HepG2 (cell line): ENCODE measurements around the gene ATG16L1. TPM values are rescaled to one million over a fixed set of nuclear protein-coding genes. Genes with fewer than 3 reads are reported as not detected.

Source experiments
- ATF7-NPFF ChIP-seq: sonication (generic); formaldehyde crosslinking; IDR thresholded peaks from 2 replicates; pipeline ENCODE4 v1.8.1; 2023; ENCODE audit warnings: mild to moderate bottlenecking, low read depth, missing genetic modification reagents, moderate library complexity
- BHLHE40 ChIP-seq: IDR thresholded peaks from 2 replicates; pipeline ENCODE4 v1.6.1; 2011; ENCODE audit warnings: low read length, improper control_type of control experiment
- DR1 ChIP-seq: sonication (generic); formaldehyde crosslinking; IDR thresholded peaks from 2 replicates; pipeline ENCODE4 v1.8.0; 2021; ENCODE audit warnings: mild to moderate bottlenecking, missing genetic modification reagents, inconsistent platforms
- GABPB1 ChIP-seq: IDR thresholded peaks from 2 replicates; pipeline ENCODE4 v1.6.1; 2016; ENCODE audit warnings: mild to moderate bottlenecking, missing genetic modification reagents, moderate library complexity, missing compliant biosample characterization
- HIVEP1 ChIP-seq: sonication (generic); formaldehyde crosslinking; IDR thresholded peaks from 2 replicates; pipeline ENCODE4 v1.4.0; 2020; ENCODE audit warnings: mild to moderate bottlenecking, missing genetic modification reagents
- KLF15 ChIP-seq: sonication (generic); formaldehyde crosslinking; IDR thresholded peaks from 2 replicates; pipeline ENCODE4 v1.8.1; 2023; ENCODE audit warnings: borderline replicate concordance, mild to moderate bottlenecking, inconsistent platforms, missing genetic modification reagents, mixed read lengths
- MTF2 ChIP-seq: sonication (generic); formaldehyde crosslinking; IDR thresholded peaks from 2 replicates; pipeline ENCODE4 v1.5.0; 2020; ENCODE audit warnings: missing genetic modification reagents, borderline replicate concordance
- MXI1 ChIP-seq: IDR thresholded peaks from 3 replicates; pipeline ENCODE4 v1.6.1; 2012; ENCODE audit warnings: low read depth, low read length, inconsistent platforms, borderline replicate concordance
- NCOA5 ChIP-seq: sonication (generic); formaldehyde crosslinking; IDR thresholded peaks from 2 replicates; pipeline ENCODE4 v1.4.0; 2020; ENCODE audit warnings: missing genetic modification reagents
- NFE2 ChIP-seq: sonication (generic); formaldehyde crosslinking; IDR thresholded peaks from 2 replicates; pipeline ENCODE4 v1.4.0; 2020; ENCODE audit warnings: missing genetic modification reagents
- NFE2L2 ChIP-seq: fragments of 150-350 bp; IDR thresholded peaks from 2 replicates; pipeline ENCODE4 v1.6.1; 2014; ENCODE audit warnings: low read length
- SIX4 ChIP-seq: sonication (generic); formaldehyde crosslinking; IDR thresholded peaks from 2 replicates; pipeline ENCODE4 v1.4.0; 2020; ENCODE audit warnings: missing genetic modification reagents
- SP4 ChIP-seq: sonication (generic); formaldehyde crosslinking; IDR thresholded peaks from 2 replicates; pipeline ENCODE4 v1.8.1; 2023; ENCODE audit warnings: mild to moderate bottlenecking, missing genetic modification reagents
- STAG1 ChIP-seq: sonication (generic); formaldehyde crosslinking; IDR thresholded peaks from 2 replicates; pipeline ENCODE4 v1.4.0; 2020; ENCODE audit warnings: missing genetic modification reagents
- ZNF160 ChIP-seq: sonication (generic); formaldehyde crosslinking; IDR thresholded peaks from 2 replicates; pipeline ENCODE4 v1.8.0; 2022; ENCODE audit warnings: mild to moderate bottlenecking, inconsistent platforms, missing genetic modification reagents
- ZNF253 ChIP-seq: sonication (generic); formaldehyde crosslinking; IDR thresholded peaks from 2 replicates; pipeline ENCODE4 v1.8.0; 2022; ENCODE audit warnings: mild to moderate bottlenecking, missing genetic modification reagents, borderline replicate concordance
- ZNF260 ChIP-seq: sonication (generic); formaldehyde crosslinking; IDR thresholded peaks from 2 replicates; pipeline ENCODE4 v1.4.0; 2020; ENCODE audit warnings: missing genetic modification reagents, low read depth, mild to moderate bottlenecking, borderline replicate concordance
- ZNF282 ChIP-seq: fragments of 450-650 bp; IDR thresholded peaks from 2 replicates; pipeline ENCODE4 v1.6.1; 2018; ENCODE audit not compliant: partially characterized antibody
- ZNF510 ChIP-seq: sonication (generic); formaldehyde crosslinking; IDR thresholded peaks from 2 replicates; pipeline ENCODE4 v1.4.0; 2020; ENCODE audit warnings: low read depth, mild to moderate bottlenecking, missing genetic modification reagents
- ZNF549 ChIP-seq: sonication (generic); formaldehyde crosslinking; IDR thresholded peaks from 2 replicates; pipeline ENCODE4 v1.5.0; 2020; ENCODE audit warnings: missing genetic modification reagents
- polyA plus RNA-seq, 8 experiments: library from polyadenylated mRNA; depleted of rRNA in 3 of 8; stranded (reverse) in 7 of 8; unstranded in 1 of 8; fragments of >200 nt; fragmentation: Illumina TruSeq in 4 of 8; extraction: Trizol in 4 of 8; gene quantifications; 2 replicates each; pipeline versions ENCODE4 v1.2.1 to v1.2.3, GENCODE V29; 2011 to 2016; ENCODE audit warnings: low read depth in 4 of 8, missing spikeins in 1 of 8, mixed read lengths in 1 of 8; ENCODE audit not compliant: insufficient read depth in 1 of 8
- total RNA-seq, 5 experiments: library from RNA; depleted of rRNA; stranded (reverse); fragments of >200 nt; fragmentation: Illumina TruSeq; extraction: Trizol; gene quantifications; 2 replicates each; pipeline ENCODE4 v1.2.3, GENCODE V29; 2016; ENCODE audit warnings: low read depth in 1 of 5
- TF ChIP-seq, protein P1 (sequence below): sonication (generic); formaldehyde crosslinking; IDR thresholded peaks from 2 replicates; pipeline ENCODE4 v1.4.0; 2020; ENCODE audit warnings: missing genetic modification reagents, borderline replicate concordance
- TF ChIP-seq, protein P2 (sequence below): sonication (generic); formaldehyde crosslinking; IDR thresholded peaks from 2 replicates; pipeline ENCODE4 v1.8.0; 2022; ENCODE audit warnings: mild to moderate bottlenecking, missing genetic modification reagents, borderline replicate concordance
- TF ChIP-seq, protein P3 (sequence below): sonication (generic); formaldehyde crosslinking; IDR thresholded peaks from 2 replicates; pipeline ENCODE4 v1.8.0; 2023; ENCODE audit warnings: mild to moderate bottlenecking, missing genetic modification reagents
- TF ChIP-seq, protein P4 (sequence below): IDR thresholded peaks from 2 replicates; pipeline ENCODE4 v1.6.1; 2016; ENCODE audit warnings: low read depth, borderline replicate concordance

ATG16L1 gene
- total and polyA plus RNA-seq, 2 of the 13 experiments (the other 11 are each of a cell fraction or from before 2014, with no cell fraction given), result 26.0 to 51.7 TPM

DNA sequence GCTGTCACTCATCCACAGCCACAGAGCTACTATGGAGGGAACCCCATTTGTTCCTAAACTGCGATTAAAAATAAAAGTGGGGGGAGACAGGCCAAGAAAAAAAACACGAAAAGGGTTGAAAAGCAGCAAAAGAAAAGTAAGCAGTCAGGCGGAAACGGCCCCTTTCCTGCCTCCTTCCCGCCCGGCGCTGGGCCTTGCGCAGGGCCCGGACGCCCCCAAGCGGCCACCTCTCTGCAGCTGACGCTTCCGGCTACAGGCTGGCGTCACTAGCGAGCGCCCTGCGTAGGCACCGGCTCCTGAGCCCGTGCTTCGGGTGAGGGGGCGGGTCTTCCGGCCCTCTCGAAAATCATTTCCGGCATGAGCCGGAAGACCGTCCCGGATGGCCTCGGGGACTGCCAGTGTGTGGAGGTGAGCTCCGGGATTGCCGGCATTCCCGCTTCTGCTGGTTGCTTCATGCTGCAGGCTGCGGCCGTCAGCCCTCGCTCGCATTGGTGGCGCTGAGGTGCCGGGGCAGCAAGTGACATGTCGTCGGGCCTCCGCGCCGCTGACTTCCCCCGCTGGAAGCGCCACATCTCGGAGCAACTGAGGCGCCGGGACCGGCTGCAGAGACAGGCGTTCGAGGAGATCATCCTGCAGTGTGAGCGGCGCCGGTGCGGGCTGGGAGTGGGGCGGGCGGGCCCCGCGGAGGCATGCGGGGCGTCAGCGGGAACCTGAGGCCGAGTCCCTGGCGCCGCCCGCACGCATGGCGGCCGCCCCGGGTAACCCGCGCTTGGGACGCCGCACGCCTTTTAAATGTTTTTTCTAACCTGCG is at the start of gene ATG16L1 (continued):
- TF ChIP-seq, protein P1, sequence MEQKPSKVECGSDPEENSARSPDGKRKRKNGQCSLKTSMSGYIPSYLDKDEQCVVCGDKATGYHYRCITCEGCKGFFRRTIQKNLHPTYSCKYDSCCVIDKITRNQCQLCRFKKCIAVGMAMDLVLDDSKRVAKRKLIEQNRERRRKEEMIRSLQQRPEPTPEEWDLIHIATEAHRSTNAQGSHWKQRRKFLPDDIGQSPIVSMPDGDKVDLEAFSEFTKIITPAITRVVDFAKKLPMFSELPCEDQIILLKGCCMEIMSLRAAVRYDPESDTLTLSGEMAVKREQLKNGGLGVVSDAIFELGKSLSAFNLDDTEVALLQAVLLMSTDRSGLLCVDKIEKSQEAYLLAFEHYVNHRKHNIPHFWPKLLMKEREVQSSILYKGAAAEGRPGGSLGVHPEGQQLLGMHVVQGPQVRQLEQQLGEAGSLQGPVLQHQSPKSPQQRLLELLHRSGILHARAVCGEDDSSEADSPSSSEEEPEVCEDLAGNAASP (CRISPR knock-in tag), result peak; percentile 93
- TF ChIP-seq MTF2 (CRISPR knock-in tag) (peak; percentile 72; the same call in 1 of the 2 replicates), NCOA5 (CRISPR knock-in tag) (no peak; the same call in 1 of the 2 replicates), NFE2L2 (no peak; the same call in 1 of the 2 replicates), DR1 (CRISPR knock-in tag) (peak; percentile 76; the same call in 1 of the 2 replicates), SP4 (peak; percentile 78), SIX4 (CRISPR knock-in tag) (peak; percentile 53; the same call in 1 of the 2 replicates), GABPB1 (CRISPR knock-in tag) (peak; percentile 99), MXI1 (peak; percentile 92; the same call in 2 of the 3 replicates), ZNF260 (CRISPR knock-in tag) (no peak), ZNF549 (CRISPR knock-in tag) (0 out of 2 replicates have a peak, but pooled peaks have one; percentile 45), ZNF510 (CRISPR knock-in tag) (peak; percentile 93; the same call in 1 of the 2 replicates), BHLHE40 (peak; percentile 87), HIVEP1 (peak; percentile 74), STAG1 (CRISPR knock-in tag) (peak; percentile 98), ZNF160 (peak; percentile 61; the same call in 1 of the 2 replicates), ZNF253 (CRISPR knock-in tag) (peak; percentile 73; the same call in 1 of the 2 replicates), ATF7-NPFF (CRISPR knock-in tag) (peak; percentile 89), KLF15 (CRISPR knock-in tag) (peak; percentile 59; the same call in 1 of the 2 replicates), ZNF282 (no peak), NFE2 (no peak)
- TF ChIP-seq, protein P2, sequence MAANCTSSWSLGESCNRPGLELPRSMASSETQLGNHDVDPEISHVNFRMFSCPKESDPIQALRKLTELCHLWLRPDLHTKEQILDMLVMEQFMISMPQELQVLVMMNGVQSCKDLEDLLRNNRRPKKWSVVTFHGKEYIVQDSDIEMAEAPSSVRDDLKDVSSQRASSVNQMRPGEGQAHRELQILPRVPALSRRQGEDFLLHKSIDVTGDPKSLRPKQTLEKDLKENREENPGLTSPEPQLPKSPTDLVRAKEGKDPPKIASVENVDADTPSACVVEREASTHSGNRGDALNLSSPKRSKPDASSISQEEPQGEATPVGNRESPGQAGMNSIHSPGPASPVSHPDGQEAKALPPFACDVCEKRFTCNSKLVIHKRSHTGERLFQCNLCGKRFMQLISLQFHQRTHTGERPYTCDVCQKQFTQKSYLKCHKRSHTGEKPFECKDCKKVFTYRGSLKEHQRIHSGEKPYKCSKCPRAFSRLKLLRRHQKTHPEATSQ, result peak; percentile 94; the same call in 1 of the 2 replicates
- TF ChIP-seq, protein P3, sequence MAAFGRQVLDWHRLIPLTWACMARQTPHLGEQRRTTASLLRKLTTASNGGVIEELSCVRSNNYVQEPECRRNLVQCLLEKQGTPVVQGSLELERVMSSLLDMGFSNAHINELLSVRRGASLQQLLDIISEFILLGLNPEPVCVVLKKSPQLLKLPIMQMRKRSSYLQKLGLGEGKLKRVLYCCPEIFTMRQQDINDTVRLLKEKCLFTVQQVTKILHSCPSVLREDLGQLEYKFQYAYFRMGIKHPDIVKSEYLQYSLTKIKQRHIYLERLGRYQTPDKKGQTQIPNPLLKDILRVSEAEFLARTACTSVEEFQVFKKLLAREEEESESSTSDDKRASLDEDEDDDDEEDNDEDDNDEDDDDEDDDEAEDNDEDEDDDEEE (CRISPR knock-in tag), result peak; percentile 76; the same call in 1 of the 2 replicates
- TF ChIP-seq, protein P4, sequence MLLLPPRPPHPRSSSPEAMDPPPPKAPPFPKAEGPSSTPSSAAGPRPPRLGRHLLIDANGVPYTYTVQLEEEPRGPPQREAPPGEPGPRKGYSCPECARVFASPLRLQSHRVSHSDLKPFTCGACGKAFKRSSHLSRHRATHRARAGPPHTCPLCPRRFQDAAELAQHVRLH (CRISPR knock-in tag), result peak; percentile 83; the same call in 1 of the 2 replicates
